ES-I3 (cell line): Measurements from ENCODE around the gene TSPAN13.
"Not testable (repeated sequence)": the region's sequence is repeated elsewhere in the genome, so short reads cannot be mapped to it uniquely, and the experiment has no call there.

ENCODE experiments used
- H3K36me3 ChIP-seq: 2 replicates; pipeline ENCODE4 v1.6.1; 2013; ENCODE audit warnings: mild to moderate bottlenecking, low read length, control low read depth, moderate library complexity; ENCODE audit not compliant: insufficient read depth
- H3K4me1 ChIP-seq: 2 replicates; pipeline ENCODE4 v1.6.1; 2013; ENCODE audit warnings: mild to moderate bottlenecking, control low read depth, low read length; ENCODE audit not compliant: insufficient read depth
- H3K9ac ChIP-seq: 2 replicates; pipeline ENCODE4 v1.6.1; 2013; ENCODE audit warnings: low read depth, mild to moderate bottlenecking, low read length, moderate library complexity
- H3K9me3 ChIP-seq: 2 replicates; pipeline ENCODE4 v1.6.1; 2013; ENCODE audit warnings: mild to moderate bottlenecking, low read length, moderate library complexity; ENCODE audit not compliant: control insufficient read depth, insufficient read depth

TSPAN13 gene

DNA sequence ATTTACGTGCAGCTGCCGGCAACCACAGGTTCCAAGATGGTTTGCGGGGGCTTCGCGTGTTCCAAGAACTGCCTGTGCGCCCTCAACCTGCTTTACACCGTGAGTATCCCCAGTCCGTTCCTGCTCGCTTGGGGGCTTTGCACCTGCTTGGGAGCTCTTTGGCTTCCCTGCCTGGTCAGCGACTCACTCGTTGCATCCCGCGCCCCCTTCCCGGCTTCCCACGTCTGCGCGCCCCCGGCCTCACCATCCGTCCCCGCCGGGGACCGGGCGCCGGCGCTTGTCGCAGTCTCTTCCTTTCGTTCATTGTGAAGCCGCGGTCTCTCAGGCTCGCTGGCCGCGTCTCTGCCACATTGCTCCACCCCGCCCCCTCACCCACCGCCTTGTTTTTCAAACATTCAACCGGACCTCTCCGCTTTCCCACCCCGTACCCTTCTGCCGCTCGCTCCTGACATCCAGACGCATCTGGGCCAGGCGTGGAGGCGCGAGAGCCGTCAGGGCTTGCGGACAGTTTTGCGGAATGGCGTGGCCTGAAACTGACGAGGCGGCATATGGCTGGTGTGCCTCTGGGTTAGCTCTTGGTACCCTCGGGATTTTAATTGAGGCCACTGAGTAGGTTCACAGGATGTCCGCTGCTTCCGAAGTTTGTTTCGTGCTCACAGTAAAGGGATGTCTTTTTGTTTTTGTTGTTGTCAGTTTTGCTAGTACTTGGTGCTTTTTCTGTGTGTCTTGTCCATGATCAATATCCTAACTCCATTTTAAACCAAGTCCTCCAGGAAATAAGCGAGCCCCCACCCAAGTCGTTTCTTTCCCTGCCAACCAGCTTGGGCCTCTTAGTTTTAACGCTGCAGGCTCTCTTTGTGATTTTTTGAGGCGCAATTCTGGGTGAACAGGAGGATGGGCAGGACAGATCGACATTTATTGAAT is 639 bp downstream of the TSPAN13 start:
- Histone ChIP-seq H3K36me3 (no peaks in the 10 kb centered on the region), H3K9me3 (no peaks in the 10 kb centered on the region), H3K9ac (peak overlapping the region; percentile 83), H3K4me1 (peaks cover 6% of the 10 kb centered on the region)

DNA sequence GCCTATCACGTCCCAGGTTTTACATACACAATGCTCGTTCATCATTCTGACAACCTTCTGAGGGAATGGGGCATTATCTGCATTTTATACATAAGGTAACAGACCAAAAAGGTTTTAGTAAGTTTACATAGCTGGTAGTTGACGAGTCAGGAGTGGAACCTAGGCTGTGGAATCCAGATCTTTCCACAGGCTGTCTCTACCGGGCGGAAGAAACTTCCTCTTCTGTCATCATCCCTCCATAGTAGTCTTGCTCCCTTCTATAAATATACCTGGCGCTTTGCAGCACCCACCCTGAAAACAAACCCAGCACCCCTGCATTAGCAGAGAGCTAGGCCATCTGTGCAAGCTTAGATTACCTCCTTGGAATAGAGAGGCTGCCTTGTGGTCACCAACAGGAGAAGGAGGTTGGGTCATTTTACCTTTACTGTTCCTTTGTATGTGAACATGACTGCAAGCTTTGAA is 1.3 kb downstream of the TSPAN13 start:
- no peaks in the 10 kb centered on the region for H3K9me3 ChIP-seq
- no peaks in the 10 kb centered on the region for H3K36me3 ChIP-seq
- H3K9ac ChIP-seq = peak overlapping the region; percentile 83
- peaks cover 6% of the 10 kb centered on the region for H3K4me1 ChIP-seq

DNA sequence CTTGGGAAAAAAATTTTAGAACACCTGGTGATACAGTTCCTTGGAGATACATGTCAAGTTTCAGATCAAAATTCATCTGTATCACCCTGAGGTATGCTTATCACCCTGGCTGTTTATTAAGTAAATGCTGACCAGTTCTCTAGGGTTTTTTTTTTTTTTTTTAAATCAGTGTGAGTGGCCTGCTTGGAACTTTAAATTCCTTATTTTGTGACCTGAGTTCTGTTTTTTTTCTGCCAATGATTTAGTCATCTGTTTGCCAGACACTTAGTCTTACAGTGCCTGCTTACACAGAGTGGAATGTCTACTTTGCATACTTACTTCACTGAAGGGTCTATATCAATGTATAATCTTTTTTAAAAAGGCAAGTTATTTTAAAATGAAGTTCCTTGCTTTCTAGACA is 1.8 kb downstream of the TSPAN13 start:
- Histone ChIP-seq H3K4me1 (peaks cover 6% of the 10 kb centered on the region), H3K36me3 (no peaks in the 10 kb centered on the region), H3K9me3 (no peaks in the 10 kb centered on the region), H3K9ac (no peak overlapping the region)

DNA sequence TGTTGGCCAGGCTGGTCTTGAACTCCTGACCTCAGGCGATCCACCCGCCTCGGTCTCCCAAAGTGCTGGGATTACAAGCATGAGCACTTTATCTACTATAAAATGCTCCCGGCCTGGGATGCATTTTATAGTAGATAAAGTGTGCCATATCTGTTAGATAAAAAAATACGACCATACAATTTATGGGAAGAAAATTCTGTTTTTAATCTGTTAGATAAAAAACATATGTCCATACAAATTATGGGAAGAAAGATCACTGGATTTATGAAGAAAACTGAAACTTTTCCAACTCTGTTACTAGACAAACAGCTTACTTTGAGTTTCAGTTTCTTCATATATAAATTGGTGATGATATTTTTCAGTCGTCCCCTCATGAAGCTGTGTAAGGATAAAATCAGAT is 4.5 kb downstream of the TSPAN13 start:
- H3K36me3 ChIP-seq = no peaks in the 10 kb centered on the region
- H3K9me3 ChIP-seq = no peaks in the 10 kb centered on the region
- peaks cover 6% of the 10 kb centered on the region for H3K4me1 ChIP-seq
- no peak overlapping the region for H3K9ac ChIP-seq

DNA sequence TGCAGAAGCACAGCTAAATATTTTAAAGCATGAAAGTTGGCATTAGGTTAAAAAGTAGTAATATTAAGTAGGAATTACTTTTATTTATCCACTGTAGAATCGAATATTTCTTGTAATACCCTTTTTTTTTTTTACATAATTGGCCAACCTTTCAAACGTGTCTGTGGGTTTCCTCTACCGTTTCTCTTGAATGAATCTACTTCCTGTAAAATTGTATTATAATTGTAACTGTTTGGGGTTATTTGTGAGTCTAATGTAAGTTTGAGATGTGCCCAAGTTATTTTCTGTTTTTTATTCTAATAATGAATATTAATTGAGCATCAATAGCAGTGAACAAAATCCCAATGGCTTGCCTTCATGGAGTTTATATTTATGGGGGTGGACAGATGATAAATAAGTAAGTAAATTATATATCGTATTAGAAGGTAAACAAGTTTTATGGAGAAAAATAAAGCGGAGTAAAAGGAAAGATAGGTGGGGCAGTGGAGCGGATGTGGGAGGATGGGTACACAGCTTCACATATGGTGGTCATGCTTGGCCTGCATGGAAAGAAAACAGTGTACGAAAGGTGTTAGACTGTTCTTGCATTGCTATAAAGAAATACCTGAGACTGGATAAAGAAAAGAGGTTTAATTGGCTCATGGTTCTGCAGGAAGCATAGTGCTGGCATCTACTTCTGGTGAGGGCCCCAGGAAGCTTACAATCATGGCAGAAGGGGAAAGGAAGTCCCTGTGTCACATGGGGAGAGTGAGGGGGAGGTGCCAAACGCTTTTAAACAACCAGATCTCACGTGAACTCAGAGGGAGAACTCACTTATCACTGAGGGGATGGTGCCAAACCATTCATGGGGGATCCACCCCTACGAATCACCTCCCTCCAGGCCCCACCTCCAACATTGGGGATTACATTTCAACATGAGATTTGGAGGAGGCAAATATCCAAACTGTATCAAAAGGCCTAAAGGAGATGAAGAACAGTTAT is 5.4 kb downstream of the TSPAN13 start:
- peaks cover 6% of the 10 kb centered on the region for H3K4me1 ChIP-seq
- H3K36me3 ChIP-seq = no peaks in the 10 kb centered on the region
- no peak overlapping the region for H3K9ac ChIP-seq
- no peaks in the 10 kb centered on the region for H3K9me3 ChIP-seq

GRCh38 chr7:16759840-16760239 is 6.3 kb downstream of the TSPAN13 start:
- peaks cover 6% of the 10 kb centered on the region for H3K4me1 ChIP-seq
- H3K36me3 ChIP-seq = no peaks in the 10 kb centered on the region

DNA sequence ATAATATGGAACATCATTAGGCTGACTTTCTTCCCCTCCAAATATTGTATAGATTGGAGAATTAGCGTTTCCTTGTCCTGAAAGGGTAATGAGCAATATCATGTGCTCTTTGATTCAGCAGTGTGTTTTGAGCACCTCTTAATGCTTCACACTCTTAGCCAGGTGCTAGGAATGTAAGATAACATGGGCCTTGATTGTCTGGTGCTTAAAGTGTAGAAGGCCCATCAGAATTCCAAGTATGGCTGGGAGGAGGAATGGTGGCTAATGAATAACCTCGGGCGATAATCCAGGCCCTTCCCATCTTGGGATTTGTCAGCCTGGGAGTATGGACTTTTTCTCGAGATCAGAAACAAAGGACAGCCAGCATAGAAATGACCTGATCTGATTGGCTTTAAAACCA is 8.6 kb downstream of the TSPAN13 start:
- Histone ChIP-seq H3K9ac (no peak overlapping the region), H3K9me3 (no peaks in the 10 kb centered on the region), H3K4me1 (no peaks in the 10 kb centered on the region; the same call in 1 of the 2 replicates), H3K36me3 (no peaks in the 10 kb centered on the region)

More at GRCh38 chr7:16759840-16760239, 6.3 kb downstream of the TSPAN13 start:
- H3K9me3 ChIP-seq = no peaks in the 10 kb centered on the region
- H3K9ac ChIP-seq = no peak overlapping the region

- Histone ChIP-seq H3K36me3 (no peaks in the 10 kb centered on the region), H3K4me1 (no peaks in the 10 kb centered on the region; the same call in 1 of the 2 replicates), H3K9ac (no peak overlapping the region), H3K9me3 (0 out of 2 replicates have a peak, but pooled peaks cover 3% of the 10 kb centered on the region)
Observed at GRCh38 chr7:16764942-16765341, 11.4 kb downstream of the TSPAN13 start.

DNA sequence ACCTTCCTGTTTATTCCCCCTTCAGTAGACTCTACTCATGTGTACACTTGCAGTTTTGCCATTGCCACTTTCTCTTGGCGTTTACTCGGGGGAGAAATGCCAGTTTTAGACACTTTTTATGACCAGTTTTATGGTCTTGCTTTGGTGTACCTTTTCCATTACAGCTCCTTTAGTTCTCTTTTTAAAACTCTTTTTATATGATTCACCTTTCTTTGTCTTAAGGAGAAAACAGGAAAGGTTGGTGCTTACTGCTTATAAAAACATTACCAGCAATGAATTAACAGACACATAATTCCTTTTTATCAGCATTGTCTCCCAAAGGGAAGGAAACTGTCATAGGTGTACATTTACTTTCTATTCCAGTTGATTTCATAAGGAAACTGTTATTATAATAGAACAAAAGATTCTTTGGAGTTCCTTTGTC is 11.9 kb downstream of the TSPAN13 start:
- no peak overlapping the region for H3K9ac ChIP-seq
- no peaks in the 10 kb centered on the region for H3K36me3 ChIP-seq
- H3K4me1 ChIP-seq = peaks cover under 1% of the 10 kb centered on the region; the same call in 1 of the 2 replicates
- H3K9me3 ChIP-seq = 0 out of 2 replicates have a peak, but pooled peaks cover 3% of the 10 kb centered on the region

- not testable (repeated sequence) for H3K4me1 ChIP-seq, H3K9me3 ChIP-seq, H3K9ac ChIP-seq, H3K36me3 ChIP-seq
Observed at GRCh38 chr7:16769994-16770393, 16.4 kb downstream of the TSPAN13 start.

GRCh38 chr7:16770657-16771329 is 17.2 kb downstream of the TSPAN13 start:
- H3K4me1 ChIP-seq = peaks cover 11% of the 10 kb centered on the region
- H3K9me3 ChIP-seq = 0 out of 2 replicates have a peak, but pooled peaks cover 3% of the 10 kb centered on the region
- no peak overlapping the region; the same call in 1 of the 2 replicates for H3K9ac ChIP-seq
- no peaks in the 10 kb centered on the region for H3K36me3 ChIP-seq

DNA sequence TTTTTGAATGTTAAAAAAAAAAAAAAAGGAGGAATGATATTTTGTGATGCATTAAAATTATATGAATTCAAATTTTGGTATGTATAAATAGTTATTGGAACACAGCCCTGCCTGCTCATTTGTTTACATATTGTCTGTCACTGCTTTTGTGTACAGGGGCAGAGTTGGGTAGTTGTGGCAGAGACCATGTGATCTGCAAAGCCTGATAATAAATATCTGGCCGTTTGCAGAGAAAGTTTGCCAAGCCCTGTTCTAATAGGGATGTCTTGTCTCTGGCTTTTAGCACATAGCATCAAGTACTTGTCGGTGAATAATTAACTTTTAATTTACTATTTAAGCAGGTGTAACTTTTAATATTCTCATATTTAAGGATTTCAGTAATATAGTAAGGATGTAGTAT is 19.8 kb downstream of the TSPAN13 start:
- no peaks in the 10 kb centered on the region for H3K36me3 ChIP-seq
- H3K4me1 ChIP-seq = peaks cover 26% of the 10 kb centered on the region
- H3K9ac ChIP-seq = no peak overlapping the region
- 0 out of 2 replicates have a peak, but pooled peaks cover under 1% of the 10 kb centered on the region for H3K9me3 ChIP-seq

DNA sequence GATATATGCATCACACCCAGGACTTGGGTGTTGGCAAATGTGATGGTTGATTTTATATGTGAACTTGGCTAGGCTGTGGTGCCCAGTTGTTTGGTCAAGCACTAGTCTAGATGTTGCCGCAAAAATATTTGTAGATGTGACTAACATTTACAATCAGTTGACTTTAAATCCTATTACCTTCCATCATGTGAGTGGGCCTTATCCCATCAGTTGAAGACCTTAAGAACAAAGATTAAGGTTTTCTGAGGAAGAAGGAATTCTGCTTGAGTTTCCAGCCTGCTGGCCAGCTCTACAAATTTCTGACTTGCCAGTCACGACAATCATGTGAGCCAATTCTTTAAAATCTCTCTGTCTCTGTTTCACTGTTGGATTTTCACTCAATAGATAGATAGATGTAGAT is 20.3 kb downstream of the TSPAN13 start:
- Histone ChIP-seq H3K9ac (no peak overlapping the region), H3K36me3 (no peaks in the 10 kb centered on the region), H3K9me3 (no peaks in the 10 kb centered on the region), H3K4me1 (peaks cover 31% of the 10 kb centered on the region)

GRCh38 chr7:16774294-16774693 is 20.7 kb downstream of the TSPAN13 start:
- Histone ChIP-seq H3K9me3 (no peaks in the 10 kb centered on the region), H3K4me1 (peaks cover 34% of the 10 kb centered on the region), H3K36me3 (no peaks in the 10 kb centered on the region), H3K9ac (no peak overlapping the region)
